AG04450 (cell line): ENCODE measurements around the gene ZNF106. TPM values are rescaled to one million over a fixed set of nuclear protein-coding genes. Genes with fewer than 3 reads are reported as not detected.

ENCODE experiments used
- CTCF ChIA-PET: fragments of 300-600, 350-600 bp; formaldehyde crosslinking; extraction: SDS; loops from one replicate; lab custom pipeline; 2022; ENCODE audit warnings: antibody characterized with exemption, inconsistent platforms; lab: Charles Lee
- POLR2A ChIA-PET: fragments of 350-600 bp; formaldehyde crosslinking; extraction: SDS; loops from one replicate; lab custom pipeline; 2021; ENCODE audit warnings: antibody characterized with exemption, inconsistent platforms; lab: Yijun Ruan, JAX
- DNase-seq: peaks from one replicate; pipeline ENCODE4 v3.0.0-alpha.2; 2011; ENCODE audit warnings: low read depth, low spot score
- H3K27ac ChIP-seq: one replicate; pipeline ENCODE4 v1.5.1; 2012; ENCODE audit warnings: low read depth, low read length, control low read depth
- H3K27me3 ChIP-seq: one replicate; pipeline ENCODE4 v1.6.0; 2012; ENCODE audit warnings: low read length; ENCODE audit not compliant: control insufficient read depth, insufficient read depth
- H3K4me3 ChIP-seq: 2 replicates; pipeline ENCODE4 v1.5.1; 2011; ENCODE audit warnings: mild to moderate bottlenecking, low read depth, low read length, control low read depth
- H3K9me3 ChIP-seq: 2 replicates; pipeline ENCODE4 v1.5.1; 2012; ENCODE audit warnings: low read length; ENCODE audit not compliant: control insufficient read depth, insufficient read depth
- polyA plus RNA-seq: library from polyadenylated mRNA; depleted of rRNA; stranded (reverse); fragments of >200 nt; gene quantifications from 2 replicates; pipeline ENCODE4 v1.2.3, GENCODE V29; 2011; rRNA removed
- small RNA-seq: library from RNA; depleted of rRNA; stranded (forward); fragments of <200 nt; gene quantifications from one replicate; pipeline ENCODE3, GENCODE V24; 2012; ENCODE audit warnings: low read depth; ENCODE audit not compliant: insufficient read length
- TF ChIP-seq, protein P1 (sequence below): IDR thresholded peaks from 2 replicates; pipeline ENCODE4 v1.5.1; 2011; ENCODE audit warnings: low read depth, low read length, control low read depth, inconsistent platforms

The ZNF106 gene
- polyA plus RNA-seq, 1 experiment: 67.4 TPM

DNA sequence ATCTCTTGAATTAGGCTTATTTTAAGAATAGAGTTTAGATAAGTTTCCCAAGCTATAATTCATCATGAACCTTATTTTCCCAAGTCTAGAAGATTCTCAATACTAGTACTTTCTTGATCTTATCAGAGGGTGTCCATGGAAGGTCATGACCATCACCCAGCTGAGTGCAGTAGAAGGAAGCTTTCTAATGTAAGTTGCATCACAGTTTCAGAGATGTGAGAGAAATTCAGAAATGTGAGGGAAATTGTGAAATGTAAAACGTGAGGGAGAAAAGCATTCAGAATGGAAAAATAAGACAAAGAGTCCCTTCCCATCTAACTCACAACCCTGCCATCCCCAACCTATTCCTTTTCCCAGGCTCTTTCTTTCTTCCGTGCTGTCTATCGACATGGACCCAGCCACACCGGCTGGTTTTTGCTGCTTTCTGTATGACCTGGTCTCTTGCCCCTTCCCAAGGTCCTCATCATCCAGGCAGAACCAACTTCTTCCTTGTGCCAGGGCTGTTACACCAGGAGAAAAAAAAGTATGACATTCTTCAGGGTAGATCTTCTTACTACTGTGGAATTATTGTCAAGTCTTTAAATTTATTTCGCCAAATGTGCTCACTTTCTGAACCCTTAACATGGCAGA, 124.9 kb downstream of the ZNF106 start:
- no peak for DNase-seq
- Histone ChIP-seq H3K27me3 (no peaks in the 10 kb centered on the region), H3K27ac (no peak overlapping the region), H3K9me3 (no peaks in the 10 kb centered on the region), H3K4me3 (no peak overlapping the region)
- TF ChIP-seq, protein P1, sequence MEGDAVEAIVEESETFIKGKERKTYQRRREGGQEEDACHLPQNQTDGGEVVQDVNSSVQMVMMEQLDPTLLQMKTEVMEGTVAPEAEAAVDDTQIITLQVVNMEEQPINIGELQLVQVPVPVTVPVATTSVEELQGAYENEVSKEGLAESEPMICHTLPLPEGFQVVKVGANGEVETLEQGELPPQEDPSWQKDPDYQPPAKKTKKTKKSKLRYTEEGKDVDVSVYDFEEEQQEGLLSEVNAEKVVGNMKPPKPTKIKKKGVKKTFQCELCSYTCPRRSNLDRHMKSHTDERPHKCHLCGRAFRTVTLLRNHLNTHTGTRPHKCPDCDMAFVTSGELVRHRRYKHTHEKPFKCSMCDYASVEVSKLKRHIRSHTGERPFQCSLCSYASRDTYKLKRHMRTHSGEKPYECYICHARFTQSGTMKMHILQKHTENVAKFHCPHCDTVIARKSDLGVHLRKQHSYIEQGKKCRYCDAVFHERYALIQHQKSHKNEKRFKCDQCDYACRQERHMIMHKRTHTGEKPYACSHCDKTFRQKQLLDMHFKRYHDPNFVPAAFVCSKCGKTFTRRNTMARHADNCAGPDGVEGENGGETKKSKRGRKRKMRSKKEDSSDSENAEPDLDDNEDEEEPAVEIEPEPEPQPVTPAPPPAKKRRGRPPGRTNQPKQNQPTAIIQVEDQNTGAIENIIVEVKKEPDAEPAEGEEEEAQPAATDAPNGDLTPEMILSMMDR: no peak
- ChIA-PET CTCF (no interaction called here), POLR2A (interaction anchor here (0.7 kb wide), 1 partner anchor 108 kb away, joined by 4 read pairs; no protein-coding TSS in a partner anchor)

DNA sequence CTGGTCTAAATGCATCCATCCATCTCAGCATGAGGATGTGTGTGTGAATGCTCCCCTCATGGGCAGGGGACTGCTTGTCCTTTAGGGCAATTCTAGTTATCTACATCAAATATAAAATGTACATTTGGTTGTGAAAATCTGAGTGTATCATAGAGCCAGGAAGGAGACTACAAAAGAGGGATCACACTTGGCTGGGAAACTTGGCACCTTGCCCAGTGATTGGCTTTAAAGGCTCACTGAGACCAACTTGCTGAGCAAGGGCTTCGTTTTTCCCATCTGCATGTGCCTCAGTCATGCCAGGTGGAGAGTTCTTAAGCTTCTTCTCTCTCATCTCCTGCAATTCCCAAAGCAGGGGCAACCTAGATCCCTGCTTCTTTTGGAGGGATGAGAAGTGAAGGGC, 126.4 kb downstream of the ZNF106 start:
- Histone ChIP-seq H3K27ac (no peak overlapping the region), H3K9me3 (no peaks in the 10 kb centered on the region), H3K4me3 (no peak overlapping the region), H3K27me3 (no peaks in the 10 kb centered on the region)
- POLR2A ChIA-PET: no interaction called here
- CTCF ChIA-PET: no interaction called here
- DNase-seq: no peak
- TF ChIP-seq, protein P1: no peak

DNA sequence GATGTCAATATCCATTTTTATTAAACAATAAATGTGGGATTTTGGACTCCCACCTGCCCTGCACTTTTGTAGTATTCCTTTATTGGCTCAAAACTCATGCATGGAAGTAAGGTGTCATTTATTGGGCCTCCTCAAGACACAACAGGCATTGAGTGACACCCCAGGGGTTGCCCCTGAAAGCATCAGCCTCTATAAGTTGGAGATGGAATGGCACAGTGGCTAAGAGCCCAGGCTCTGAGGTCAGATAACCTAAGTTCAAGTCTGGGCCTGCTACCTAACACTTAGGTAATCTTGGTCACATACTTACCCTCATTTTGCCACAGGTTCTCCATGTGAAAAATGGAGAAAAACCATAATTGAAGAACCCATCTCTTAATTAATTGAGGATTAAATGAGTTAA, 127.0 kb downstream of the ZNF106 start:
- no peaks in the 10 kb centered on the region for H3K9me3 ChIP-seq
- POLR2A ChIA-PET: no interaction called here

DNA sequence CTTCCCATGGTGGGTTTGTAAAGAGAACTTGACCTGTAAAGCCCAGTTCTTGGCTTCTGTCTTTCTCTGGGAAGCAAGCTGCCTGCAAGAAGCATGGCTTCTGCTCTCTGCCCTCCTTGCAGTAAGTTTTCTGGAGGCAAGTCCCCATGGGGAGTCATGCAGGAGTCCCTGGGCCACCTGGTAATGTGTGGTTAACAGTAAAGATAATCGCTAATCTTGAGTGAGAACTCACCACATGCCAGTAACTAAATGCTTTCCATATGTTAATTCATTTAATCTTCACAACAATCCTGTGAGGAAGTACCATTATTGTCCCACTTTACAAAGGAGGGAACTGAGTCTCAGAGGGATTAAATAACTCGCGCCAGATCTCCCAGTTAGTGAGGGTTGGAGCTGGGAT, 127.5 kb downstream of the ZNF106 start:
- TF ChIP-seq, protein P1: no peak
- Histone ChIP-seq H3K27me3 (no peaks in the 10 kb centered on the region), H3K27ac (no peak overlapping the region), H3K4me3 (no peak overlapping the region), H3K9me3 (no peaks in the 10 kb centered on the region)
- CTCF ChIA-PET: no interaction called here
- DNase-seq: no peak
- POLR2A ChIA-PET: no interaction called here

More for the DNA sequence above, 127.0 kb downstream of the ZNF106 start:
- no peaks in the 10 kb centered on the region for H3K27me3 ChIP-seq
- CTCF ChIA-PET: no interaction called here
- H3K4me3 ChIP-seq: no peak overlapping the region
- TF ChIP-seq, protein P1: no peak
- DNase-seq: no peak
- H3K27ac ChIP-seq: no peak overlapping the region

Small RNA genes lying within 50 kb of the gene (small RNA-seq; reads per million reads assigned to genes)
- not detected for gene RNU6-188P

Other genes with a start within 250 kb of the ZNF106 start
- 14.6 and 16.5 TPM in 2 replicates for gene GANC, start 217.9 kb downstream of the ZNF106 start, polyA plus RNA-seq
- 27.2 and 37.4 TPM in 2 replicates for gene TMEM87A, start 217.7 kb downstream of the ZNF106 start, polyA plus RNA-seq
- gene CAPN3, start 131.6 kb downstream of the ZNF106 start, polyA plus RNA-seq: 1.1 and 1.2 TPM in 2 replicates
- 65.9 and 83.7 TPM in 2 replicates for gene SNAP23, start 4.5 kb upstream of the ZNF106 start, polyA plus RNA-seq
- 18.2 and 18.3 TPM in 2 replicates for gene LRRC57, start 57.7 kb upstream of the ZNF106 start, polyA plus RNA-seq
- 26.4 and 30.6 TPM in 2 replicates for gene HAUS2, start 57.7 kb upstream of the ZNF106 start, polyA plus RNA-seq
- gene STARD9, start 84.5 kb upstream of the ZNF106 start, polyA plus RNA-seq: 2.2 and 3.0 TPM in 2 replicates
- gene CDAN1, start 246.0 kb upstream of the ZNF106 start, polyA plus RNA-seq: 3.9 and 4.4 TPM in 2 replicates